Activated CD4-positive, CD25-positive, alpha-beta regulatory T cell treated with anti-CD3 and anti-CD28 coated beads, Interleukin-2, amount 50 U/mL, for 72 hours (primary cell): Measurements from ENCODE around the gene HHAT.
"Not testable (repeated sequence)": the region's sequence is repeated elsewhere in the genome, so short reads cannot be mapped to it uniquely, and the experiment has no call there.

Experiments
- DNase-seq: peaks from one replicate; pipeline ENCODE4 v3.0.0; 2021

HHAT gene

DNA sequence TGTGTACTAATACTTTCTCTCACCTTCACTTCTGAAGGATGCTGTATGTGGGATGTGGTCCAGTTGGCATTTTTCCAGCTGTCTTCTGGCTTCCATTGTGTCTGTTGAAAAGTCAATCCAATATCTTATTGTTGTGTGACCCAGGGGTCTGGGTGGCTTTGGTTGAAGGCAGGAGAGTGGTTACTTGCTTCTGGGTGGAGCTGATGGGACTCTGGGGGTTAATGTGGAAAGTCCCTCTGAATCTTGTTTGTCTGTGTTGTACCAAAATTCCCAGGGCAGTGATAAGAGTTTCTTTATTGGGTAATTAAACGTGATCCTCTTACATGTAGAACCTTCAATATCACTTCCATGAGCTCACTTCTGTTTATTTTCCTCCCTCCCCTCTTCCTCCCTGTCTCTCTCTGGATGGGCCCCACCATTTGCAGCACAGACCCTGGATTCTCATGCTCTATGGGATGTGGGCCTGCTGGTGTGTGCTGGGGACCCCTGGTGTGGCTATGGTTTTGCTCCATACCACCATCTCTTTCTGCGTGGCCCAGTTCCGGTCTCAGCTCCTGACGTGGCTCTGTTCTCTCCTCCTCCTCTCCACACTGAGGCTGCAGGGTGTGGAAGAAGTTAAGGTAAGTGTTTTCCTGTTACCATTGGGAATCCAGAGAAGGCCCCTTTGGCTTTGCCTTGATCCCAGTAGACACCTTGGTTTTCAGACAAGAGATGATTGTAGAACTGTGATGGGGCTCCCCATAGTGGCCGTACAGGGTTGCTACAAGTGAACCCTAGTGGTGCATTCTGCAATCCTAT, 71.5 kb downstream of the HHAT start:
- peak; percentile 43 for DNase-seq

DNA sequence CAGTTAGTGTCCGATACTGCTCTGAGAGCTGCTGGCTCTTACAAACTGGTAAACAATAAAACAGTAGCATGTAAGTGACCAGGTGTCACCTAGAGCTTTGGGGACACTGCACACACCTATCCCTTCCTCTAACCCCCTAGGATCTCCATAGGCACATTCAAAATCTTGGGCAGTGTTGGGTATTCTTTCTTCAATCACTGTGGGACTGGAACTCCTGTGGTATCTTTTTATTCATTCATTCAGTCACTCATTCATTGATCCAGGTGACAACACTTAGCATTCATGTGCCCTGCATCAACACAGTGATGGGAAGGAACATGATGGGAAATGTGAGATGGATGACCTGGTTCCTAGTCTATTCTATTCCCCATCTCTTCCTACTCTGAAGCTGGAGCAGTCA, 73.9 kb downstream of the HHAT start:
- no peak for DNase-seq

GRCh38 chr1:210405316-210405715, 76.6 kb downstream of the HHAT start:
- no peak for DNase-seq

GRCh38 chr1:210406341-210406740, 77.6 kb downstream of the HHAT start:
- DNase-seq, result not testable (repeated sequence)

- DNase-seq, result peak; percentile 83
Measured at GRCh38 chr1:210407207-210407886, 78.6 kb downstream of the HHAT start.

GRCh38 chr1:210407887-210408252, 79.2 kb downstream of the HHAT start:
- no peak for DNase-seq

DNA sequence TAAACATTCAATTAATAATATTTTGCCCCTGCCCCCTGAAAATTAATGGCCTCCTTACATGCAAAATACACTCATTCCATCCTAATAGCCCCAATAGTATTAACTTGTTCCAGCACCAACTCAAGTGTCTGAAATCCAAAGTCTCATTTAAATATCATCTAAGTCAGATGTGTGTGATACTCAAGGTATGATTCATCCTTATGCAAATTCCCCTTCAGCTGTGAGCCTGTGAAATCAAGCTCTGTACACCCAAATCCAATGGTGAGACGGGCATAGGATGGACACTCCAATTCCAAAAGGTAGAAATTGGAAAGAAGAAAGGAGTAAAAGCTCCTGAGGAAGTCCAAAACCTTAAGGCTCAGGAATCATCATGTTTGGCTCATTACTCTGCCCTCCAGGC, 83.5 kb downstream of the HHAT start:
- DNase-seq, result no peak

- DNase-seq, result no peak
Measured at GRCh38 chr1:210413951-210414350, 85.2 kb downstream of the HHAT start.

GRCh38 chr1:210415846-210416448, 87.2 kb downstream of the HHAT start:
- DNase-seq, result no peak

DNA sequence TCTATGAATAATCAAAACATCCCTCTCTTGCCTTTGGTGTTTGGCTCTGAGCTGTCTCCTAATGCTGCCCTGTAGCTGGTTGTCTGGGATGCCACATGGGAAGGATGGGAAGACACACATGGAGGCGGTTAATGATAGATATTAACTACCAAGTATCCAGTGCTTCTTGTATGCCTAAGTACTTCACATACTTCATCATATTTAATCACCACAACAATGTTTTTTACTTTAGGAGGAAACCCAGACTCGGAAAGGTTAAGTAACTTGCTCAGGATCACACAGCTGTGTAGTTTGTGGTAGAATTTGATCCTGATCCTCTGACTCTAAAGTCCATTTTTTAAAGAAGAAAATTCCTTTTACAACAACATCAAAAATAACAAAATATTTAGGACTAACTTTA, 88.0 kb downstream of the HHAT start:
- DNase-seq, result no peak

DNA sequence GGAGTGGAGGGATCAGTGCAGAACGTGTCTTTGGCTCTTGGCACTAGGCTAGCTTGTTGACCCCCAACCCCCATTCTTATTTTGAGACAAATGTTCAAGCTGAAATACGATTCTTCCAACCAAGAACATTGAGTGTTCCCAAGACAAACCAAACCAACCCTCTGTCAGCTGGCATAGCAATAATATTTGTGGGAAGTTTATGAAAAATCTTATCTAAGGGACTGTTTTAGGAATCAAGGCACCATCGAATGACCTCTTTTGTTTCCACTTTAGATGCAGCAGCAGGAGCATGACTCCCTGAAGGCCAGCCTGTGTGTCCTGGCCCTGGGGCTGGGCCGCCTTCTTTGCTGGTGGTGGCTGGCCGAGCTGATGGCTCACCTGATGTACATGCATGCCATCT, 89.2 kb downstream of the HHAT start:
- DNase-seq, result no peak

- DNase-seq, result no peak
Measured at GRCh38 chr1:210418863-210419650, 90.4 kb downstream of the HHAT start.

DNA sequence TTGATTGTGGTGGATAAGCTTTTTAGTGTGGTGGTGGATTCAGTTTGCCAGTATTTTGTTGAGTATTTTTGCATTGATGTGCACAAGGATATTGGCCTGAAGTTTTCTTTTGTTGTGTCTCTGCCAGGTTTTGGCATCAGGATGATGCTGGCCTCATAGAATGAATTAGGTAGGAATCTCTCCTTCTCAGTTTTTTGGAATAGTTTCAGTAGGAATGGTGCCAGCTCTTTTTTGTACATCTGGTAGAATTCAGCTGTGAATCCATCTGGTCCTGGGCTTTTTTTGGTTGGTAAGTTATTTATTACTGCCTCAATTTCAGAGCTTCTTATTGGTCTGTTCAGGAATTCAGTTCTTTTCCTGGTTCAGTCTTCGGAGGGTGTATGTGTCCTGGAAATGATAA, 98.0 kb downstream of the HHAT start:
- DNase-seq, result not testable (repeated sequence)

DNA sequence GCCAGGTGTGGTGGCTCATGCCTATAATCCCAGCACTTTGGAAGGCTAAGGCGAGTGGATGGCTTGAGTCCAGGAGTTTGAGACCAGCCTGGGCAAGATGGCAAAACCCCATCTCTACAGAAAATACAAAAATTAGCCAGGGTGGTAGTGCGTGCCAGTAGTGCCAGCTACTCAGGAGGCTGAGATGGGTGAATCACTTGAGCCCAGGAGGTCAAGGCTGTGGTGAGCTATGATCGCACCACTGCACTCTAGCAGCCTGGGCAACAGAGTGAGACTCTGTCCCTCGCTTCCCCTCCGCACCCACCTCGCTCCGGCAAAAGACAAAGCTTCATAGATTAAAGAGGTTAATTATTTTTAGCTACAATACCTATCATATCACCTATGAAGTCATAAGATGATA, 100.0 kb downstream of the HHAT start:
- DNase-seq, result no peak

GRCh38 chr1:210434223-210434622, 105.5 kb downstream of the HHAT start:
- no peak for DNase-seq

GRCh38 chr1:210437111-210437510, 108.4 kb downstream of the HHAT start:
- no peak for DNase-seq

DNA sequence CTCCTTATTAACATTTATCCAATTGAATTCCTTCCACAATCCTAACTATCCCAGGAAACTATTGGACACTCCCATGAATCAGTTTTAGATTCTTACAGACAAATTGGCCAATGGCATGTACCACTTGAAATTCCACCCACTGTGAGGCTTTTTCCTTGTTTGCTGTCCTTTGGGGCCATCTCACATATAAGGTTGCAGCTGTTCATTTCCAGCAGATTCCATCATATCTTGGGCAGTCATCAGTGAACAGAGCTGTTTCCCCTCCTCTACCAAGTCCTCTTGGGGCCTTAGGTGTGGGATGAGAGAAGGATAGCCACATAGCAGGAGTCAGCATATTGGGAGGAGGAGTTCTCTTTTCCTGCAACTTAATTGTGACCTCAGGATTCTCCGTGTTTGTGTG, 109.1 kb downstream of the HHAT start:
- no peak for DNase-seq

DNA sequence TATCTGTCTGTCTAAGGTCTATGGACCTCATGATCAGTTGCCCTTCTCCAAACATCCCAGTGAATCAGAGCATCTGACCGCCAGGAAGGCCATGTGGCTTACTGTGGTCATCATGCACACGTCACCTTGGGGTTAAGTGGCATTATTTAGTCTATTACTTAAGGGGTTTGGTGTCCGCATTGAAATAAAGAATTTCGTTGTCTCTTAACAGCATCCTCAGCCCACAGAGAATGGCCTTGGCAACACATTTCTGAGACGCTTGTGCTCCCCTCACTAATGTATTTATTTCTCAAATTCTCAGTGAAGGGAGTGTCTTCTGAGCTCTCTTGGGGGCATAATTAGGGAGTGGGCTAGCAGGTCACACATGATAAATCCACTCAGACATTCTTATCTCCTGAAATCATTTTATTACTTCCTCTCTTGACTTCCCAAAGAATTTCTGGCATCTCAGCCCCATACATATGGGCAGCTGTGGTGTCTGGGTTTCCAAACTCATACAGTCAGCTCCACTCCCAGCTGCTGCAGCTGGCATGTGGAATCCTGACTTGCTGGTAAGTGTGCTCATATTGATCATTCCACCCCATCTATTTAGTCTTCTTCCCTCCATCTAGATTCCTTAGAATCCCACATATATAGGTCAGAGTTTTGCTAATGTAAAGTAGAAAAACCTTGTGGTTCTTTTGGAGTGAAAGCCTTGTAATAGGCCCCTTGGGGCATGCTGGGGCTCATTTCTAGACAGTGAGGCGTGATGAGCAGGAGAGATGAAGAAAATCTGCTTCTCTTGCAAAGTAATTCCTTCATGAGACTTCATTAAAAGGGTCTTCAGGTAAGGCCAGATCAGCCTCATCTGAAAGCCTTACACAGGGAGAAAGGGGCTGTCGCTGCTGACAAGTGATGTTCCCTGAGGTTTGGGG, 110.5 kb downstream of the HHAT start:
- no peak for DNase-seq

GRCh38 chr1:210440081-210440480, 111.4 kb downstream of the HHAT start:
- DNase-seq, result no peak

- DNase-seq, result no peak
Measured at GRCh38 chr1:210441028-210441427, 112.3 kb downstream of the HHAT start.

DNA sequence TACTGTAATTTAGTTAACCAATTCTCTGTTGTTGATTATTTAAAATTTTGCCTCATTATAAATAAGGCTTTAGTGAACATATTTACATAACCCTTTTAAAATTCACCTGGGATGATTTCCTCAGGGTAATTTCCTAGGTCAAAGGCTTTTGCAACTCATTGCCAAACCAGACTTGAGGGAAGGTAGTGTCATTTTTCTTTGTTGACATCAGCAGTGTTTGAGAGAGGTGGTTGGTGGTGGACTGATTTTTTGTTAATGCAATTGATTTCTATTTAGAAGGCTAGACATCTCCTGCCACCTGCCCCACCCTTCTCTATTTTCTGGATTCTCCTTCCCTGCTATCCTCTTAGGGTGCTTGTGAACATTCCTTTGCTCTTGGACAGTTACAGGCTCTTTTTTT, 116.8 kb downstream of the HHAT start:
- DNase-seq, result no peak

DNA sequence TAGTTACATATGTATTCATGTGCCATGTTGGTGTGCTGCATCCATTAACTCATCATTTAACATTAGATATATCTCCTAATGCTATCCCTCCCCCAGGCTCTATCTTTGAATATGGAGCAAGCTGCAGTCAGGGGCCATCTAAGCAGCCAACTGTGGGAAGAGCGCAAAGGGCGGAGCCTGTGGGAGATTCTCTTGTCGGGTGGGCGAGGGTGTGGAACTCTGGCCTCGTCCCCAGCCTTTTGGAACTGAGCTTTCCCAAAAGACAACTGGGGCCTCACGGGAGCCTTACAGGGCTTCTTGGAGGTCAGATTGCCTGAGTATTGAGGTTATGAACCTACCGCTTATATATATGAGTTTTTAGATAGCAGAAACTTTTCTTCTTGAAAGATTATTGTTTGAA, 117.2 kb downstream of the HHAT start:
- no peak for DNase-seq
